PC-3 (cell line): ENCODE measurements around the gene CCL13. TPM values are rescaled to one million over a fixed set of nuclear protein-coding genes. Genes with fewer than 3 reads are reported as not detected.

Source experiments
- ATAC-seq: fragments of 200-7000 bp; cut with Tn5 transposase; 2 replicates; pipeline ENCODE4 v1.9.1; 2020; ENCODE audit warnings: mild to moderate bottlenecking, moderate library complexity
- BruUV-seq: library from RNA; stranded (reverse); fragments of 400-500 nt; replicated peaks from 2 replicates; lab custom pipeline; 2021; lab: Mats Ljungman, UMichigan
- CTCF ChIA-PET: fragments of 300-600 bp; sonication (Branson Sonifier 250); formaldehyde crosslinking; loops from one replicate; lab custom pipeline; 2022; ENCODE audit warnings: antibody characterized with exemption; lab: Charles Lee
- POLR2A ChIA-PET: fragments of 300-600 bp; sonication (Branson Sonifier 250); formaldehyde crosslinking; loops from one replicate; lab custom pipeline; 2022; ENCODE audit warnings: antibody characterized with exemption; ENCODE audit not compliant: unreplicated experiment; lab: Charles Lee
- DNase-seq: peaks from one replicate; pipeline ENCODE4 v3.0.0-alpha.2; 2015
- H2AFZ ChIP-seq: fragments of 300-600 bp; sonication (generic); 2 replicates; pipeline ENCODE4 v1.6.0; 2016; ENCODE audit warnings: antibody characterized with exemption, low read length
- H3F3A ChIP-seq: fragments of 300-600 bp; sonication (generic); one replicate; pipeline ENCODE4 v1.6.0; 2017; ENCODE audit warnings: antibody characterized with exemption, low read length, control low read depth, mild to moderate bottlenecking; ENCODE audit not compliant: unreplicated experiment
- H3K27ac ChIP-seq: fragments of 300-600 bp; sonication (generic); 2 replicates; pipeline ENCODE4 v1.5.1; 2016; ENCODE audit warnings: mild to moderate bottlenecking, low read length
- H3K27me3 ChIP-seq: fragments of 300-600 bp; sonication (generic); 2 replicates; pipeline ENCODE4 v1.6.1; 2016; ENCODE audit warnings: low read length, mixed read lengths
- H3K36me3 ChIP-seq: fragments of 300-600 bp; sonication (generic); 2 replicates; pipeline ENCODE4 v1.6.1; 2016; ENCODE audit warnings: low read depth, mixed run types, low read length, mixed read lengths
- H3K4me1 ChIP-seq: fragments of 300-600 bp; sonication (generic); 2 replicates; pipeline ENCODE4 v1.5.1; 2016; ENCODE audit warnings: low read length; ENCODE audit not compliant: insufficient read depth
- H3K4me2 ChIP-seq: fragments of 300-600 bp; sonication (generic); 2 replicates; pipeline ENCODE4 v1.6.0; 2016; ENCODE audit warnings: low read length
- H3K4me3 ChIP-seq: fragments of 300-600 bp; sonication (generic); 2 replicates; pipeline ENCODE4 v1.5.1; 2016; ENCODE audit warnings: mild to moderate bottlenecking, low read length, mixed read lengths
- H3K79me2 ChIP-seq: fragments of 300-600 bp; sonication (generic); 2 replicates; pipeline ENCODE4 v1.6.1; 2017; ENCODE audit warnings: low read length, mixed read lengths
- H3K9ac ChIP-seq: fragments of 300-600 bp; sonication (generic); 2 replicates; pipeline ENCODE4 v1.6.0; 2016; ENCODE audit warnings: mild to moderate bottlenecking, low read length
- H3K9me2 ChIP-seq: fragments of 300-600 bp; sonication (generic); replicated peaks from 2 replicates; pipeline ENCODE4 v1.6.1; 2016; ENCODE audit warnings: mixed run types, low read length, mixed read lengths
- H3K9me3 ChIP-seq: fragments of 300-600 bp; sonication (generic); 2 replicates; pipeline ENCODE4 v1.6.1; 2016; ENCODE audit warnings: low read length, mixed read lengths
- H4K20me1 ChIP-seq: fragments of 300-600 bp; sonication (generic); 2 replicates; pipeline ENCODE4 v1.6.1; 2016; ENCODE audit warnings: low read length, mixed read lengths
- EZH2 ChIP-seq: fragments of 300-600 bp; sonication (generic); IDR thresholded peaks from one replicate; pipeline ENCODE4 v1.6.1; 2017; ENCODE audit warnings: antibody characterized with exemption, mild to moderate bottlenecking, low read length; ENCODE audit not compliant: unreplicated experiment
- EZH2phosphoT487 ChIP-seq: fragments of 300-600 bp; sonication (generic); IDR thresholded peaks from 2 replicates; pipeline ENCODE4 v1.6.1; 2018; ENCODE audit warnings: mild to moderate bottlenecking, antibody characterized with exemption, low read length, borderline replicate concordance
- intact Hi-C: fragments of 100-400 bp; cut with micrococcal nuclease; formaldehyde crosslinking; loops from 2 replicates; pipeline ENCODE4 v1.9.0; 2023
- total RNA-seq: library from RNA; depleted of rRNA; stranded (reverse); fragments of >200 nt; gene quantifications from 2 replicates; pipeline ENCODE4 v1.2.3, GENCODE V29; 2014
- TF ChIP-seq, protein P1 (sequence below): fragments of 300-600 bp; sonication (generic); conservative IDR thresholded peaks from 2 replicates; pipeline ENCODE4 v1.5.1; 2017; ENCODE audit warnings: antibody characterized with exemption, low read depth, mild to moderate bottlenecking, low read length

Gene CCL13
- total RNA-seq, 1 experiment from 2014 or later = not detected

DNA sequence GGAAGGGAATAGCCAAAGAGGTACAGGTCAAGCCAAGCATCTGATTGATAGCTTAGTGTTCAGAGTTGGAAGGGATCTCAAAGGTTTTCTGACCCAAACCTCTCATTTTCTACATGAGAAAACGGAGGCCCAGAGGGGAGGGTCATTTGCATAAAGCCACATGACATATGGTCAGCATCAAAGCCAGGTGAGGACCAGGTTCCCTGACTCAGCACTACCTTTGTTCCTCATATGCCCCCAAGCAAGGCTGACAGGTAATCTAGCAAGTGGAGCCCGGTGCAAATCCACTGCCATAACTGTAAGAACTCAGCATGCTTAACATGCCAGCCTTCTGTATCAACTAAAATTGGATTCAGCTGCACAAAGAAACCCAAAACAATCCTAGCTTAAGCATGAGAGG lies 35.0 kb downstream of the CCL13 start:
- H3K9me2 ChIP-seq = no peaks in the 10 kb centered on the region
- H2AFZ ChIP-seq = no peak overlapping the region
- H3K4me2 ChIP-seq = no peak overlapping the region
- POLR2A ChIA-PET = no interaction called here
- H4K20me1 ChIP-seq = no peaks in the 10 kb centered on the region
- H3K36me3 ChIP-seq = no peaks in the 10 kb centered on the region
- intact Hi-C loops = no loop called here
- no TSS peak for BruUV-seq
- no peak overlapping the region for H3K9ac ChIP-seq
- CTCF ChIA-PET = no interaction called here
- H3K4me3 ChIP-seq = no peak overlapping the region
- ATAC-seq (no peak), DNase-seq (no peak)
- no peaks in the 10 kb centered on the region for H3K4me1 ChIP-seq
- TF ChIP-seq, protein P1, sequence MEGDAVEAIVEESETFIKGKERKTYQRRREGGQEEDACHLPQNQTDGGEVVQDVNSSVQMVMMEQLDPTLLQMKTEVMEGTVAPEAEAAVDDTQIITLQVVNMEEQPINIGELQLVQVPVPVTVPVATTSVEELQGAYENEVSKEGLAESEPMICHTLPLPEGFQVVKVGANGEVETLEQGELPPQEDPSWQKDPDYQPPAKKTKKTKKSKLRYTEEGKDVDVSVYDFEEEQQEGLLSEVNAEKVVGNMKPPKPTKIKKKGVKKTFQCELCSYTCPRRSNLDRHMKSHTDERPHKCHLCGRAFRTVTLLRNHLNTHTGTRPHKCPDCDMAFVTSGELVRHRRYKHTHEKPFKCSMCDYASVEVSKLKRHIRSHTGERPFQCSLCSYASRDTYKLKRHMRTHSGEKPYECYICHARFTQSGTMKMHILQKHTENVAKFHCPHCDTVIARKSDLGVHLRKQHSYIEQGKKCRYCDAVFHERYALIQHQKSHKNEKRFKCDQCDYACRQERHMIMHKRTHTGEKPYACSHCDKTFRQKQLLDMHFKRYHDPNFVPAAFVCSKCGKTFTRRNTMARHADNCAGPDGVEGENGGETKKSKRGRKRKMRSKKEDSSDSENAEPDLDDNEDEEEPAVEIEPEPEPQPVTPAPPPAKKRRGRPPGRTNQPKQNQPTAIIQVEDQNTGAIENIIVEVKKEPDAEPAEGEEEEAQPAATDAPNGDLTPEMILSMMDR = no peak
- TF ChIP-seq EZH2phosphoT487 = no peak
- no peak for TF ChIP-seq EZH2
- H3K79me2 ChIP-seq = no peaks in the 10 kb centered on the region
- H3K9me3 ChIP-seq = no peaks in the 10 kb centered on the region
- no peak overlapping the region for H3K27ac ChIP-seq
- no peaks in the 10 kb centered on the region for H3K27me3 ChIP-seq
- no peaks in the 10 kb centered on the region for H3F3A ChIP-seq

DNA sequence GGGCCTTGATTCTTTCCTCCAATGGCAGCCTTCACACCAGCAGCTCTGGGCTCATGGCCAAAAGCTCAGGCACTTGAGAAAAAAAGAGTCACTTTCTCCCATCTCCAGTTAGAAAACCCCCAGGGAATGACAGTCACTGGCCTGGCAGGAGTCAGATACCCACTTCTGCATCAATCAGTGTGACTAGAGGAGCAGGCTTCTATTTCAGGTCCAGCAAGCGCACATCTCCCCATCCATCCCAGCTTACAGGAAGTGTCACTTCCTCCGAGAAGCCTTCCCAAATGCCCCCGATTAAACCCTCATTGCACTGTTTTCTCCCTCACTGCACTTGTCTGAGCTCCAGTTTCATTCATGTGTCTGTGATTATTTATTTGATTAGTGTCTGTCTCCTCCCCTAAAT lies 37.1 kb downstream of the CCL13 start:
- H3K9me3 ChIP-seq = no peaks in the 10 kb centered on the region
- no peak overlapping the region for H3K4me2 ChIP-seq
- H3K79me2 ChIP-seq = no peaks in the 10 kb centered on the region
- ATAC-seq = no peak
- H3K9ac ChIP-seq = no peak overlapping the region
- DNase-seq = no peak
- no peaks in the 10 kb centered on the region for H3F3A ChIP-seq
- TF ChIP-seq EZH2phosphoT487 = no peak
- no peaks in the 10 kb centered on the region for H3K9me2 ChIP-seq
- H4K20me1 ChIP-seq = no peaks in the 10 kb centered on the region
- H3K27ac ChIP-seq = no peak overlapping the region
- ChIA-PET POLR2A (no interaction called here), CTCF (no interaction called here)
- no peaks in the 10 kb centered on the region for H3K4me1 ChIP-seq
- intact Hi-C loops = no loop called here
- BruUV-seq = no TSS peak
- H2AFZ ChIP-seq = no peak overlapping the region
- no peaks in the 10 kb centered on the region for H3K27me3 ChIP-seq
- H3K4me3 ChIP-seq = no peak overlapping the region
- H3K36me3 ChIP-seq = no peaks in the 10 kb centered on the region

DNA sequence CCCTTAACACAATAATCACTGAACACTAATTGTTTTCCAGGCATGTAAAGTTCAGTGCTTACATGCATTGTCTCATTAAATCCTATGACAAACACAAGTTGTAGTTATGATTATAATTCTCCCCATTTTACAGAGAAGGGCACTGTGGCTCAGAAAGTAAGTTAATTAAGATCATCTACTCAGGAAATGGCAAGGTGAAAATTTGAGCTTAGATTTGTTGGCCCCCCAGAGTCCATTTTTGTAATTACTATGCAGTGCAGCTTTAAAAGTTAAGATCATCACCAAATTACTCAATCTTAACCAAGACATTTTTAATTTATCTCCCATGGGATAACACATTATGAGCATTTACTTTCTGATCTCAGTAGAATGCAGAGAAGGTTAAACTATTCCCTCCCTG lies 41.0 kb downstream of the CCL13 start:
- no peaks in the 10 kb centered on the region for H4K20me1 ChIP-seq
- DNase-seq (no peak), ATAC-seq (no peak)
- no peaks in the 10 kb centered on the region for H3K9me3 ChIP-seq
- H3K9ac ChIP-seq = no peak overlapping the region
- ChIA-PET POLR2A (no interaction called here), CTCF (no interaction called here)
- no TSS peak for BruUV-seq
- no peaks in the 10 kb centered on the region for H3F3A ChIP-seq
- no peaks in the 10 kb centered on the region for H3K9me2 ChIP-seq
- H3K4me2 ChIP-seq = no peak overlapping the region
- no peak overlapping the region for H2AFZ ChIP-seq
- no peak overlapping the region for H3K4me3 ChIP-seq
- intact Hi-C loops = no loop called here
- H3K4me1 ChIP-seq = no peaks in the 10 kb centered on the region
- no peaks in the 10 kb centered on the region for H3K36me3 ChIP-seq
- H3K27ac ChIP-seq = no peak overlapping the region
- H3K79me2 ChIP-seq = no peaks in the 10 kb centered on the region
- TF ChIP-seq EZH2phosphoT487 = no peak
- H3K27me3 ChIP-seq = no peaks in the 10 kb centered on the region

DNA sequence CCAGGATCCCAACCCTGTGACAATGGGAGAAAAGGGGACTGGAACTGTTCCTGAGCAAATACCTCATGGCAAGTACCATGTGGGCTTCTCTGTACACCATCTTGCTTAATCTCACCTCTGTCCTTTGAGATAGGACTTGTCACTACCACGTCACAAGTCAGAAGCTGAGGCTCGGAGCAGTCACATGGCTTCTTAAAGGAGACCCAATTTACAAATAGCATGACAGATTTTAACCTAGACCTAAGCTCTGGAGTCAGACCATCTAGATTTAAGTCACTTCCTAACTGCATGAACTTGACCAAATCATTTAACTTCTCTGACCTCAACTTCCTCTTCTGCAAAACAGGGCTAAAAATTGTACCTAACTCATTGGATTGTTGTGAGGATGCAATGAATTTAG lies 42.7 kb downstream of the CCL13 start:
- no peak overlapping the region for H2AFZ ChIP-seq
- CTCF ChIA-PET = no interaction called here
- POLR2A ChIA-PET = no interaction called here
- no peaks in the 10 kb centered on the region for H3K9me2 ChIP-seq
- ATAC-seq (no peak), DNase-seq (no peak)
- H3K4me3 ChIP-seq = no peak overlapping the region
- intact Hi-C loops = no loop called here
- H3K4me1 ChIP-seq = no peaks in the 10 kb centered on the region
- BruUV-seq = no TSS peak
- no peaks in the 10 kb centered on the region for H3K79me2 ChIP-seq
- H3K4me2 ChIP-seq = no peak overlapping the region
- H3K9me3 ChIP-seq = no peaks in the 10 kb centered on the region
- H4K20me1 ChIP-seq = no peaks in the 10 kb centered on the region
- H3K36me3 ChIP-seq = no peaks in the 10 kb centered on the region
- TF ChIP-seq EZH2phosphoT487 (no peak), EZH2 (no peak)
- TF ChIP-seq, protein P1 = no peak
- H3K27me3 ChIP-seq = no peaks in the 10 kb centered on the region
- H3F3A ChIP-seq = no peaks in the 10 kb centered on the region
- H3K9ac ChIP-seq = no peak overlapping the region
- no peak overlapping the region for H3K27ac ChIP-seq
